GM10248 (cell line): ENCODE results near the gene MVD.

Source experiments
- CTCF ChIA-PET: fragments of 300-600 bp; sonication (Branson Sonifier 250); formaldehyde crosslinking; extraction: SDS; loops from one replicate; lab custom pipeline; 2021; ENCODE audit warnings: antibody characterized with exemption; lab: Yijun Ruan, JAX
- POLR2A ChIA-PET: fragments of 350-650 bp; sonication (Branson Sonifier 250); formaldehyde crosslinking; extraction: SDS; loops from one replicate; lab custom pipeline; 2020; ENCODE audit warnings: antibody characterized with exemption; lab: Yijun Ruan, JAX
- DNase-seq: peaks from one replicate; pipeline ENCODE4 v3.0.0; 2012; ENCODE audit errors: extremely low spot score
- TF ChIP-seq, protein P1 (sequence below): IDR thresholded peaks from 2 replicates; pipeline ENCODE4 v1.5.1; 2012; ENCODE audit warnings: mild to moderate bottlenecking, low read depth; ENCODE audit errors: extremely low read depth, missing control alignments, control extremely low read depth

MVD gene

DNA sequence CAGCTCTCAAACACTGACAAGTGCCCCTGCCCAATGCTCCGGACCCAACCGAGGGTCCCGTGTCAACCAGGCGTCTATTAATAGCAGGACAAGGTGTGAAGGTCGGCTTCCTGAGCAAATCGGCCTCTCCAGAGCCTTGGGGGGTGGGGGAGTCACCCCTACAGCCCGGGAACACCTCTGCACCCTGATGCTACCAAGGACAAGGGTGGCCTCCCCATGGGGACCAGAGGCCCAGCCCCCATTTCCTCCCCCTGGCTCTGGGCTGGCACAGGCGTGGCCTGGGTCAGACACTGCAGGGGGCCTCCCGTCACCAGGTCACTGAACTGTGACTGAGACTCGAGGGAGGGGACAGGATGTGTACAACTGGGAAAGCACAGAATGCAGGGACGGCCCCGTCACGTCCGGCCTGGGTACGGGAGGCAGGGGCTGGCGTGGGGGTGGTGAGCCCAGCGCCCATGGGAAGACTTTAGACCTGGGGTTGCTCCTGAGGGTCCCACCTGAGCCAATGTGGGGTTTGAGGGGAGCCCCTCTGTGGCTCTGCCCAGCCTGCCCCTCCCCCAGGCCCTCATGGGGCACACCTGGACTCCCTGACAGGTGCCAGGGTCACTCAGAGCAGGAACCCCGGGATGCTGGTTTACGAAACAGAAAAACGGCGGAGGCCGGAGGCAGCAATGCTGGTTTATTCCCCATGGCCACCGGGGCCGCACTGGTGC is 11.5 kb downstream of the MVD start:
- DNase-seq: peak; percentile 93
- POLR2A ChIA-PET: interaction anchor here (0.8 kb wide), 1 partner anchor 11 kb away, joined by 3 read pairs; the partner anchor contains the start of gene MVD
- CTCF ChIA-PET: interaction anchor here (0.8 to 0.9 kb wide), 2 partner anchors 12 to 14 kb away, joined by 3 to 4 read pairs; partner anchors contain the start of gene IL17C
- TF ChIP-seq, protein P1, sequence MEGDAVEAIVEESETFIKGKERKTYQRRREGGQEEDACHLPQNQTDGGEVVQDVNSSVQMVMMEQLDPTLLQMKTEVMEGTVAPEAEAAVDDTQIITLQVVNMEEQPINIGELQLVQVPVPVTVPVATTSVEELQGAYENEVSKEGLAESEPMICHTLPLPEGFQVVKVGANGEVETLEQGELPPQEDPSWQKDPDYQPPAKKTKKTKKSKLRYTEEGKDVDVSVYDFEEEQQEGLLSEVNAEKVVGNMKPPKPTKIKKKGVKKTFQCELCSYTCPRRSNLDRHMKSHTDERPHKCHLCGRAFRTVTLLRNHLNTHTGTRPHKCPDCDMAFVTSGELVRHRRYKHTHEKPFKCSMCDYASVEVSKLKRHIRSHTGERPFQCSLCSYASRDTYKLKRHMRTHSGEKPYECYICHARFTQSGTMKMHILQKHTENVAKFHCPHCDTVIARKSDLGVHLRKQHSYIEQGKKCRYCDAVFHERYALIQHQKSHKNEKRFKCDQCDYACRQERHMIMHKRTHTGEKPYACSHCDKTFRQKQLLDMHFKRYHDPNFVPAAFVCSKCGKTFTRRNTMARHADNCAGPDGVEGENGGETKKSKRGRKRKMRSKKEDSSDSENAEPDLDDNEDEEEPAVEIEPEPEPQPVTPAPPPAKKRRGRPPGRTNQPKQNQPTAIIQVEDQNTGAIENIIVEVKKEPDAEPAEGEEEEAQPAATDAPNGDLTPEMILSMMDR: no peak

DNA sequence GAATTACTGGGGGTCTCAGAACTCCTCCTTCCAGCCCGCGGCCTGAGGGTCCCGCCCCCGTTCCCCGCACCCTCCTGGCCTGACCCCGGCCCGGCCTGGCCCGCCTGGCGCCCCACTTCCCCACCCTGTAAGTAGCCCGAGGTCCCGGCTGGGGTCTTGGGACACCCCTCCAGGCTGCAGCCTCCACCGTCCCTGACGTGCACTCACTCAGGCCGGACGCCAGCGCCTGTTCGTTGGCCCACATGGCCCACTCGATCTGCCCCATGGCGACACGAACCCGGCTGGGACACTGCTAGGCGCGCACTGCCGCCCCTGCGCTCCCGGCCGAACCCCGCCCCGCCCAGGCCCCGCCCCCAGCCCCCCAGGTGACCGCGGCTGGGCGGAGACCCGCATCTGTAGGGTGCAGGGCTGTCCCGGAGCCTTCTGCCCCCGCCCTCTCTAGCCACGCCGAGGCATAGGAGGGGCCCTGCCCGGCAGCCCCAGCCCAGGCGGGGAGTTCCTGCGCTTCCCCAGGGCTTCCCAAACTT is 12.1 kb downstream of the MVD start, which contains the start of gene CYBA:
CYBA (minus strand) TSS at position 305 of the 527 bp plus-strand sequence; CDS start at position 265, 40 bp downstream.
- CTCF ChIA-PET: interaction anchor here (1.0 kb wide), 1 partner anchor 34 kb away, joined by 3 read pairs; no protein-coding TSS in a partner anchor
- peak; percentile 97 for DNase-seq
- TF ChIP-seq, protein P1: no peak
- POLR2A ChIA-PET: interaction anchor here (0.5 kb wide), 1 partner anchor 50 kb away, joined by 3 read pairs; no protein-coding TSS in a partner anchor

DNA sequence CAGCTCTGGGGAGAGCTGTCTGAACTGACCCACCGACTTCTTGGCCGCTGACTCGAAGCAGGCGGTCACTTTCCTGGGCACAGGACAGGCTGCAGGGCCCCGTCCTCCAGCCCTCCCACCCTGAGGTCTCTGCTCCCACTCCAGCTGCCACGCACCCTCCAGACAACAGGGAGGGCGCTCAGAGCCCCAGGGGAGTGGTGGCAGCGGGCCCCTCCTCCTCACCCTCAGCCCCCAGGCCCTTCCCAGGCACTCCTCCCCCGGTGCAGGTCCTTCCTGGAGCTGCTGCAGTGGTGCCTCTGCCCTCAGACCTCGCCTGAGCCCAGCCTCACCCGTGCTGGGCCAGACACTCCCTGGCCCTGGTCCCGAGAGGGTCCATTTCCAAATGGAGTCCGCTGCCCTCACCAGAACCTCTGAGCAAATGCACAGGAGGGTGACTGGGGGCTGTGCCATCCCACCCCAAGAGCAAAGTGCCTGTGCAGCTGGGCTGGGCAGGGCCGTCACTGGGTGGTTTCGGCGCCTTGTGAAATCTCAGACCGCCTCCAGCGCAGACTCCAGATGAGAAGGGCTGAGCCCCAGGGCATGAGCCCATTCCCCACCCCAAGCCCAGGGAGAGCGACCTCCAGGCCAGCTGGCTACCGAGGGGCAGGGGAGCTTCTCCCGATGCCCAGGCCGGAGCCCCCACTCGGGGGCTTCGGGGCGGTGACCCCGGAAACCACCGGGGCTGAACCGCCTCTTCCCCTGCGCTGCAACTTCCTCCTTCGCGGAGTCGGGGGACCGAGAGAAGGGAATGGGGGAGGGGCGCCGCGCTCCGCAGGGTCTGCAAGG is 12.8 kb downstream of the MVD start:
- ChIA-PET POLR2A (interaction anchor here (0.5 to 1.2 kb wide), 3 partner anchors 10 to 51 kb away, joined by 3 to 4 read pairs (median 3); partner anchors contain the start of gene MVD), CTCF (interaction anchor here (1.0 to 1.8 kb wide), 3 partner anchors 11 to 35 kb away, joined by 3 to 7 read pairs (median 4); partner anchors contain the start of gene IL17C)
- peak; percentile 64 for DNase-seq
- TF ChIP-seq, protein P1: no peak

DNA sequence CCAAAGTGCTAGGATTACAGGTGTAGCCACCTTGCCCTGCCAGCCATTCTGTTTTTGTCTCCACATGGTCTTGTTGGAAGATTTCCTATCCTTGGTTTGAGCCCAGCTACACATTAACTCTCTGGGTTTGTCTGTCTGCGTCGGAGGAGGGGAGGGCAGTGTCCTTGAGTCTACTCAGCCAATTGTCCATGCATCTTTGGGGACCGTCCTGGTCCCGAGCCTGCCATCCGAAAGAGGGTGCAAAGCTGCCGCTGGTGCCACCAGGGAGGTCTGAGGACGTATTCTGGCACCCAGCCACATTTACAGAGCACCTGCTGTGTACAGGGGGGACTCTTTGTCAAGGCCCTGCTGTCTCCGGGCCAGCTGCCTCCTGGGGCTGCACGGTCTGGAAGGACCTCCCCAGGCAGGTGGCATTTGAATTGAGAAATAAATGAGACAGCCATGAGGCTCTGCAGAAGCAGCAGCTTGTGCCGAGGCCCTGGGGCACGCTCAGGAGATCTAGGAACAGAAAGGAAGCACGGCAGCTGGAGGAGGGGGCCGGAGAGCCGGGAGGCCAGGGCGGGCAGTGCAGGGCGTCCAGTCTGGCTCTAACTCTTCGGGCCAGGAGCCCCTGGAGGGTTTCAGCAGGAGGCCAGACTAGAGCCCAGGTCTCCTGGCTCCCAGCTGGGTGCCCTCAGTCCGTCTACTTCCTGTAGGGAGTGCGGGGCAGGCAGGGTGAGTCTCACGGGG is 13.5 kb downstream of the MVD start:
- TF ChIP-seq, protein P1: no peak
- ChIA-PET CTCF (interaction anchor here (1.0 to 1.8 kb wide), 3 partner anchors 10 to 16 kb away, joined by 4 to 7 read pairs (median 5); partner anchors contain the start of gene IL17C), POLR2A (interaction anchor here (0.8 to 1.2 kb wide), 2 partner anchors 9 to 13 kb away, joined by 3 to 4 read pairs; partner anchors contain the start of gene MVD)
- DNase-seq: no peak

DNA sequence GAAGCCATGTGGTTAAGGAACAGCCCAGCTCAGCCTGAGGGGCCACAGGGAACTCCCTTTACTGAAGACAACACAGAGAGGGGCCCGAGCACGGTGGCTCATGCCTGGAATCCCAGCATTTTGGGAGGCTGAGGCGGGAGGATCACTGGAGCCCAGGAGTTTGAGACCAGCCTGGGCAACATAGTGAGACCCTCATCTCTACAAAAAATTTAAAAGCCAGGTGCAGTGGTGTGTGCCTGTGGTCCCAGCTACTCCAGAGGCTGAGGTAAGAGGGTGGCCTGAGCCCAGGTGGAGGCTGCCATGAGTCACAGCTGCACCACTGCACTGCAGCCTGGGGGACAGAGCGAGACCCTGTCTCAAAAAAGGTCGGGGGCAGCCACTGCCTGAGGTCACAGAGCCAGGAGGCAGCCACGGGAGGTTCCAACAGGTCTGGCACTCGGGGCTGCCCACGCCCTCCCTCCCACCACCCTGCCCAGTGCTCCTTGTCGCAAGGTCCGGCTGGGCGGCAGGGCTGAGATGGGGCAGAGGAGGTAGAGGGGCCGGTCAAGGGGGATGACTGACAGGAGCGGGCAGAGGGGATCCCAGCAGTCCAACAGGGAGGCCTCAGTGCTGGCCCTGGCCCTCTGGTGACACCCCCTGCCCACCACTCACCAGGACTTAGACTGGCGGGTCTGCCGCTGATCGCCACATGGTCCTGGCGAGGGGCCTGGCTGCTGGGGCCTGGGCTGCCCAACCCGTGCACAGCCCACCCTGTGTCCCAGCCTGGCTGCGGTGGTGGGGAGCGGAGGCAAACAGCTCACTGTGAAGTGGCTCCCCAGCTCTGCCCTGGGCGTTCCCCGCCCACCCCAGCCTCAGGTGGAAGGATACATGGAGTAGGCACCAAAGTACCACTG is 15.5 kb downstream of the MVD start:
- ChIA-PET POLR2A (no interaction called here), CTCF (interaction anchor here (0.8 to 1.0 kb wide), 2 partner anchors 10 to 14 kb away, joined by 3 to 4 read pairs; no protein-coding TSS in a partner anchor)

More for the DNA sequence above, 15.5 kb downstream of the MVD start:
- TF ChIP-seq, protein P1: no peak
- DNase-seq: no peak
